Activated T-cell treated with anti-CD3 and anti-CD28 coated beads for 1 hour (primary cell): ENCODE measurements around the gene PRL.

Experiments
- DNase-seq: peaks from one replicate; pipeline ENCODE4 v3.0.0-alpha.2; 2020; ENCODE audit warnings: low read depth

PRL gene

GRCh38 chr6:22296936-22297335 lies at the start of gene PRL:
Gene PRL, minus strand, starts transcription at chr6:22297036. Its CDS starts 54 bp downstream, at chr6:22296982.
- DNase-seq: no peak

GRCh38 chr6:22343864-22344263 lies 47.0 kb upstream of the PRL start:
- no peak for DNase-seq

GRCh38 chr6:22334778-22335177 lies 37.9 kb upstream of the PRL start:
- no peak for DNase-seq

GRCh38 chr6:22333802-22334201 lies 37.0 kb upstream of the PRL start:
- DNase-seq: no peak

GRCh38 chr6:22332711-22333110 lies 35.9 kb upstream of the PRL start:
- DNase-seq: no peak

- no peak for DNase-seq
Observed at GRCh38 chr6:22332216-22332615, 35.4 kb upstream of the PRL start.

GRCh38 chr6:22330941-22331340 lies 34.1 kb upstream of the PRL start:
- DNase-seq: no peak

GRCh38 chr6:22328474-22328873 lies 31.6 kb upstream of the PRL start:
- no peak for DNase-seq

- DNase-seq: no peak
Observed at GRCh38 chr6:22327881-22328280, 31.0 kb upstream of the PRL start.

GRCh38 chr6:22326500-22326899 lies 29.7 kb upstream of the PRL start:
- no peak for DNase-seq

GRCh38 chr6:22325481-22325880 lies 28.6 kb upstream of the PRL start:
- no peak for DNase-seq

GRCh38 chr6:22323848-22324247 lies 27.0 kb upstream of the PRL start:
- no peak for DNase-seq

- no peak for DNase-seq
Observed at GRCh38 chr6:22322103-22323030, 25.5 kb upstream of the PRL start.

GRCh38 chr6:22320750-22321149 lies 23.9 kb upstream of the PRL start:
- no peak for DNase-seq

- DNase-seq: no peak
Observed at GRCh38 chr6:22318404-22318803, 21.6 kb upstream of the PRL start.

GRCh38 chr6:22313796-22314195 lies 17.0 kb upstream of the PRL start:
- no peak for DNase-seq

- DNase-seq: no peak
Observed at GRCh38 chr6:22308939-22309338, 12.1 kb upstream of the PRL start.

- DNase-seq: no peak
Observed at GRCh38 chr6:22306741-22307466, 10.1 kb upstream of the PRL start.

- DNase-seq: no peak
Observed at GRCh38 chr6:22302838-22303237, 6.0 kb upstream of the PRL start.

GRCh38 chr6:22300273-22300998 lies 3.6 kb upstream of the PRL start:
- DNase-seq: no peak

- no peak for DNase-seq
Observed at GRCh38 chr6:22298475-22298890, 1.6 kb upstream of the PRL start.

GRCh38 chr6:22296067-22296466 lies 769 bp downstream of the PRL start:
- DNase-seq: no peak

- DNase-seq: no peak
Observed at GRCh38 chr6:22295145-22295544, 1.7 kb downstream of the PRL start.
